ENCODE data around the gene MRPS24. TPM values are rescaled to one million over a fixed set of nuclear protein-coding genes. Genes with fewer than 3 reads are reported as not detected.

Gene MRPS24
- total and polyA plus RNA-seq, 10 of the 15 experiments (the other 5 are each of a cell fraction or from before 2014, with no cell fraction given) = 27.6 to 164 (median 106) TPM

DNA sequence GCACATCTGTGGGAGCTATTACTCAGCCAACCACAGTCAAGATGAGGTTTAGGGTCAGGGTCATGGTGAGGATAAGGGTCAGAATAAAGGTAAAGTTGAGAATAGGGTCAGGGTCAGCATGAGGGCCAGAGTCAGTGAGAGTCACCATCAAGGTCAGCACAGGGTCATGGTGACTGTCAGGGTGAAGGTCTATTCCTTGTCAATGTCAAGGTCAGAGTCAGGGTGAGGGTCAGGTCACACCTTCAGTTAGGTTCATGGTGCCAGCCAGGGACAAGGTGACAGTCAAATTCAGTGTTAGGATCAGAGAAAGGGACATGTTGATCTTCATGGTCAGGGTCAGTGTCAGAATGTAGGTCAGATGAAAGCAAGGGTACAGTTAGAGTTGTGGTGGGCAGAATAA lies 14.1 kb downstream of the MRPS24 start:
- ChIA-PET SMC1A (ENCODE audit: uncharacterized antibody, unreplicated experiment) (interaction anchor here (0.6 kb wide), 1 partner anchor 235 kb away, joined by 3 read pairs; no protein-coding TSS in a partner anchor), RAD21 (ENCODE audit: unreplicated experiment) (no interaction called here), POLR2A (no interaction called here), CTCF (no interaction called here)
- Histone ChIP-seq H3K79me2 (ENCODE audit: control insufficient read depth, insufficient read depth, low read length) (no peaks in the 10 kb centered on the region), H3K27me3 (replicated peaks in 1 of 2; ENCODE audit: control insufficient read depth in 2 of 2, insufficient read depth in 2 of 2, low read length in 1 of 2) (no peaks in the 10 kb centered on the region), H3K9ac (ENCODE audit: control insufficient read depth, insufficient read depth, low read length) (no peak overlapping the region), H3K4me2 (ENCODE audit: control insufficient read depth, insufficient read depth) (no peak overlapping the region), H3K27ac (ENCODE audit: control insufficient read depth, insufficient read depth) (no peak overlapping the region), H3K4me1 (ENCODE audit: control insufficient read depth, insufficient read depth, low read length) (peaks cover 7% of the 10 kb centered on the region; the same call in 1 of the 2 replicates), H3K4me3 (no peak overlapping the region), H4K20me1 (ENCODE audit: control insufficient read depth, insufficient read depth) (no peaks in the 10 kb centered on the region), H2AFZ (ENCODE audit: control insufficient read depth, low read depth, low read length) (no peak overlapping the region), H3K9me3 (replicated peaks; ENCODE audit: control insufficient read depth, insufficient read depth, low read length) (peaks cover 2% of the 10 kb centered on the region; the same call in 2 of the 3 replicates), H3K36me3 (ENCODE audit: control insufficient read depth in 2 of 2, insufficient read depth in 2 of 2, low read length in 1 of 2) (no peaks in the 10 kb centered on the region)
- BruUV-seq (replicated peaks) = no TSS peak
- TF ChIP-seq NR2F1 (conservative IDR thresholded peaks at IDR 0.05) (no peak), ETV6 (conservative IDR thresholded peaks at IDR 0.05 in 1 of 2, IDR thresholded peaks at IDR 0.05 in 1 of 2; ENCODE audit: borderline replicate concordance in 1 of 2, low read depth in 1 of 2) (no peak), STAT3 (IDR thresholded peaks at IDR 0.05; ENCODE audit: low read depth, low read length) (no peak), CHD2 (IDR thresholded peaks at IDR 0.05; ENCODE audit: borderline replicate concordance, low read depth, low read length) (no peak), KDM1A (IDR thresholded peaks at IDR 0.05; ENCODE audit: borderline replicate concordance) (no peak), RAD21 (IDR thresholded peaks at IDR 0.05; ENCODE audit: insufficient read depth, low read depth, low read length) (no peak), ZNF24 (IDR thresholded peaks at IDR 0.05) (no peak), POU2F2 (IDR thresholded peaks at IDR 0.05; ENCODE audit: borderline replicate concordance, low read depth, low read length) (no peak), CBX5 (IDR thresholded peaks at IDR 0.05; ENCODE audit: low read depth) (no peak)
- TF ChIP-seq, protein P1, sequence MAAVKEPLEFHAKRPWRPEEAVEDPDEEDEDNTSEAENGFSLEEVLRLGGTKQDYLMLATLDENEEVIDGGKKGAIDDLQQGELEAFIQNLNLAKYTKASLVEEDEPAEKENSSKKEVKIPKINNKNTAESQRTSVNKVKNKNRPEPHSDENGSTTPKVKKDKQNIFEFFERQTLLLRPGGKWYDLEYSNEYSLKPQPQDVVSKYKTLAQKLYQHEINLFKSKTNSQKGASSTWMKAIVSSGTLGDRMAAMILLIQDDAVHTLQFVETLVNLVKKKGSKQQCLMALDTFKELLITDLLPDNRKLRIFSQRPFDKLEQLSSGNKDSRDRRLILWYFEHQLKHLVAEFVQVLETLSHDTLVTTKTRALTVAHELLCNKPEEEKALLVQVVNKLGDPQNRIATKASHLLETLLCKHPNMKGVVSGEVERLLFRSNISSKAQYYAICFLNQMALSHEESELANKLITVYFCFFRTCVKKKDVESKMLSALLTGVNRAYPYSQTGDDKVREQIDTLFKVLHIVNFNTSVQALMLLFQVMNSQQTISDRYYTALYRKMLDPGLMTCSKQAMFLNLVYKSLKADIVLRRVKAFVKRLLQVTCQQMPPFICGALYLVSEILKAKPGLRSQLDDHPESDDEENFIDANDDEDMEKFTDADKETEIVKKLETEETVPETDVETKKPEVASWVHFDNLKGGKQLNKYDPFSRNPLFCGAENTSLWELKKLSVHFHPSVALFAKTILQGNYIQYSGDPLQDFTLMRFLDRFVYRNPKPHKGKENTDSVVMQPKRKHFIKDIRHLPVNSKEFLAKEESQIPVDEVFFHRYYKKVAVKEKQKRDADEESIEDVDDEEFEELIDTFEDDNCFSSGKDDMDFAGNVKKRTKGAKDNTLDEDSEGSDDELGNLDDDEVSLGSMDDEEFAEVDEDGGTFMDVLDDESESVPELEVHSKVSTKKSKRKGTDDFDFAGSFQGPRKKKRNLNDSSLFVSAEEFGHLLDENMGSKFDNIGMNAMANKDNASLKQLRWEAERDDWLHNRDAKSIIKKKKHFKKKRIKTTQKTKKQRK (IDR thresholded peaks at IDR 0.05; ENCODE audit: low read depth, low read length) = no peak
- TF ChIP-seq, protein P2, sequence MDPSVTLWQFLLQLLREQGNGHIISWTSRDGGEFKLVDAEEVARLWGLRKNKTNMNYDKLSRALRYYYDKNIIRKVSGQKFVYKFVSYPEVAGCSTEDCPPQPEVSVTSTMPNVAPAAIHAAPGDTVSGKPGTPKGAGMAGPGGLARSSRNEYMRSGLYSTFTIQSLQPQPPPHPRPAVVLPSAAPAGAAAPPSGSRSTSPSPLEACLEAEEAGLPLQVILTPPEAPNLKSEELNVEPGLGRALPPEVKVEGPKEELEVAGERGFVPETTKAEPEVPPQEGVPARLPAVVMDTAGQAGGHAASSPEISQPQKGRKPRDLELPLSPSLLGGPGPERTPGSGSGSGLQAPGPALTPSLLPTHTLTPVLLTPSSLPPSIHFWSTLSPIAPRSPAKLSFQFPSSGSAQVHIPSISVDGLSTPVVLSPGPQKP (IDR thresholded peaks at IDR 0.05; ENCODE audit: low read depth, low read length) = no peak
- TF ChIP-seq, protein P3, sequence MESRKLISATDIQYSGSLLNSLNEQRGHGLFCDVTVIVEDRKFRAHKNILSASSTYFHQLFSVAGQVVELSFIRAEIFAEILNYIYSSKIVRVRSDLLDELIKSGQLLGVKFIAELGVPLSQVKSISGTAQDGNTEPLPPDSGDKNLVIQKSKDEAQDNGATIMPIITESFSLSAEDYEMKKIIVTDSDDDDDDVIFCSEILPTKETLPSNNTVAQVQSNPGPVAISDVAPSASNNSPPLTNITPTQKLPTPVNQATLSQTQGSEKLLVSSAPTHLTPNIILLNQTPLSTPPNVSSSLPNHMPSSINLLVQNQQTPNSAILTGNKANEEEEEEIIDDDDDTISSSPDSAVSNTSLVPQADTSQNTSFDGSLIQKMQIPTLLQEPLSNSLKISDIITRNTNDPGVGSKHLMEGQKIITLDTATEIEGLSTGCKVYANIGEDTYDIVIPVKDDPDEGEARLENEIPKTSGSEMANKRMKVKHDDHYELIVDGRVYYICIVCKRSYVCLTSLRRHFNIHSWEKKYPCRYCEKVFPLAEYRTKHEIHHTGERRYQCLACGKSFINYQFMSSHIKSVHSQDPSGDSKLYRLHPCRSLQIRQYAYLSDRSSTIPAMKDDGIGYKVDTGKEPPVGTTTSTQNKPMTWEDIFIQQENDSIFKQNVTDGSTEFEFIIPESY (IDR thresholded peaks at IDR 0.05) = no peak
- ATAC-seq (no peak), DNase-seq (ENCODE audit: low read depth, low spot score) (no peak), FAIRE-seq (no peak)
- intact Hi-C loops (cut with micrococcal nuclease; ENCODE audit: unreplicated experiment) = no loop called here
- in situ Hi-C loops (cut with MboI) = no loop called here

All from GM12878 (cell line).